Jurkat, Clone E6-1 (cell line): ENCODE measurements around the gene ULK2. TPM values are rescaled to one million over a fixed set of nuclear protein-coding genes. Genes with fewer than 3 reads are reported as not detected.
"Not testable (repeated sequence)": the region's sequence is repeated elsewhere in the genome, so short reads cannot be mapped to it uniquely, and the experiment has no call there.

ENCODE experiments used
- DNase-seq: peaks from one replicate; pipeline ENCODE4 v3.0.0-alpha.2; 2011; ENCODE audit warnings: low read depth, low spot score
- H3K4me3 ChIP-seq: 2 replicates; pipeline ENCODE4 v1.5.1; 2011; ENCODE audit warnings: mild to moderate bottlenecking, low read length, control low read depth, moderate library complexity
- polyA plus RNA-seq: library from polyadenylated mRNA; unstranded; fragments of >200 nt; gene quantifications from one replicate; pipeline ENCODE4 v1.2.1, GENCODE V29; 2012; ENCODE audit warnings: missing spikeins; ENCODE audit not compliant: insufficient read length, insufficient read depth

ULK2 gene
- not detected for polyA plus RNA-seq

DNA sequence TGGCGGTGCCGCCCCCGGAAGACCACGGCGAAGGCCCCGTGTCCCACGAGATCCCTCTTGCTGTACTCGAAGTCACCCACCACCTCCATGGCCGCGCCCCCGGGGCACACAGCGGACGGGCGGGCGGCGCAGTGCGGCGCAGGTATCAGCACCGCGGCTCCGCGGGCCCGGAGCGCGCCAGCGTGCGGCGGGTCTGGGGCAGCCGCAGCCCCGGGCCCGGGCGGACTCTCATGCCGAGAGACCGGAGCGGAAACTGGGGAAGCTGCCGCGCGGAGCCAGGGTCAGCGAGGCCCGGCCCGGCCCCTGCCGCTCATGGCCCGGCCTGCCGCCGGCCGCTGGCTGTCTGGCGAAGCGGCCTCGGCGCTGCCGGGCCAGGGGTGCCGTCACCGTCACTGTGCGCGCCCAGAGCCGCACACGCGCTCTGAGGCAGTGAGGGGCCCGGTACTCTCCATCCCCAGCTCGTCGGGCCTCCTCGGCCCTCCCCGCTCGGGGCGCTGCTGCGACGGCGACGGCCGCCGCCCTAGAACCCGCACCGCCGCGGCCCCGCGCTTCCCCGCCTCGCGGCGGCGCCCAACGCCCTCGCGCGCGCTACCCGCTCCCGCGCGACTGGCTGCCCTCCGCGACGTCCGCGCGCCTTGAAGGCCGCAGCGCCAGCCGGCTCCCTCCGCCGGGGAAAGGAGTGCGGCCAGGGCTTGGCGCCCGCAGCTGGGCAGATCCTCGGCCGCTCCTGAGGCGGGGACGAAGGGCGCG, at the start of gene ULK2:
Gene ULK2 (minus strand): TSS at position 608 of the 750 bp plus-strand sequence. CDS start 519 bp downstream, at position 89.
- H3K4me3 ChIP-seq = no peak within 1 kb of the TSS
- no peak for DNase-seq

DNA sequence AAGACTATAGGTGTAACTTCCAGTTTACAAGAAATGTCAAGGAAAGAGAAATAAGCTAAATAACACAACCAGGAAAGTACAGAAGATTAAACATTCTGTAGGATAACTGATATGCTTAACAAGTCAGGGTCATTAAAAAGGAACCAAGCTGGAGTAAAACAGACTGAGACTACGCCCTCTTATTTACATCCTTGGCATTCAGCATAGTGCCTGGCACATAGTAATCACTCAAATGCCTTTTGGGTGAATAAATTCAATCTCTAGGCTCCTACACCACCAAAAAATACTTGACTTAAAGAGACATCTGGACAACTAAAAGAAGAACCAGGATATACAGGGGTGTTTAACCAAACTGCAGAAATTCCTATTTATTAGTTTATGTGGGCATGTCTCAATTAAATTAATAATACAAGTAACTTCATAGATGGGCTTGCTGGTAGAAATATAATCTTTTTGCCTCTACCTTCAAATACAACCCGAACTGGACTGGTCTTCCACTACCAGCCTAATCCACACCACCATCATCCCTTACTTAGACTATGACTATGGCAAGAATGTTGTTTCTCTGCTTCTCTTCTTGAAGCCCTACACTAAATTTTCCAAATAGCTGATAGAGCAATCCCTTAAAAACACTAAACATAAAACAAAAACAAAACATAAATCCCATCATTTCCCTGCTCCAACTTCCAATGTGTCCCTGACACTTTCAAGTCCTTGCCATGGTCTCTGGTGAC, 47.7 kb upstream of the ULK2 start:
- DNase-seq = no peak
- no peak overlapping the region for H3K4me3 ChIP-seq

DNA sequence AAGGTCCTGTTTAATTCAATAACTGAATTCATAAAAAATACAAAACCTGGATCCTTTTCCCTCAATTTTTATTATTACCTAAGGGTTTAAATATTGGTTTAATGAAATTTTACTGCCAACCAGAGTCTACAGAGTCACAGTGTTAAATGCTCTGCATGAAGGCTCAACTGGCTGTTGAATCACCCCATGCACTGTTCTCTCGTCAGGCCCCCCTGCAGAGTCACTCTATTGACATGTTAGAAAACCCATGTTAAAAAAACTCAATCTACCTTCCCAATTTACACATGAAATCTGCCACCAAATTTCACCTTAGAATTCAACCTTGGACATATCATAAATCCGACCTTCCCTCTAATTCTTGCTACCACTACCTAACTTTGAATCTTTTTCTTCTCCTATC, 43.3 kb upstream of the ULK2 start:
- DNase-seq = no peak
- no peak overlapping the region for H3K4me3 ChIP-seq

DNA sequence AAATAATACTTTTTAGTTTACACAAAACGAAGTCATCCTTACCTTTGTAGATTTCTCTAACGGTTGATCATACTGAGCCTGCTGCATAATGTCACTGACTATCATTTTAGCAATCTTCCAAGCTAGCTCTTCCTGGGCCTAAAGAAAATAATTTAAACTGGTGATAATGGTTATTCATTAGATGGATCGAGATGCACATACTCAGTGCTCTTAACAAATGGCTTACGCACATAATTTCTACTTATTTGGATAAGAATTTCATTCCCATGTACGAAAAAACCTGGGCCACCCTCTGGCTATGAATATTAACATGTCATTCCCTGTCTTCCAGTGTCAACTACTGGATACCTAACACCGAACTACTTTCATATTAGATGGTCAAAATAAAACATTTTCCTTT, 41.4 kb upstream of the ULK2 start:
- no peak for DNase-seq
- H3K4me3 ChIP-seq = no peak overlapping the region

DNA sequence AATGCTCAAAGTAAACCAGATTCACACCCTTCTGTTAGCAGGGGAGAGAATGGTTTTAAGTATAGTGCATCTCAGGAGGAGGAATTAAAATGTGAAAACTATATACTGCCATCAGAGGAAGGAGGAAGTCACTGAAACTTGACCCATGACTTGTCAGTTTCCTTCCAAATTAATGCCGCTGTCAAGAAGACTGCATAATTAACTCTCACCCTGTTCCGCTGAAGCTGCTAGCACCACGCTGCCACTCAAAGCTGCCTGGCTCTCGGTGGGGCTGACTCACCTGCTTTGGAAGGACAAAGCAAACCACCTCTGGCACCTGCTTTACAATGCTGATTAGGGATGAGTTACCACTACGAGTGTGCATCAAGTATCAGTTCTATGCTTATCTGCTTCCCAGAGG, 37.8 kb upstream of the ULK2 start:
- DNase-seq = no peak
- H3K4me3 ChIP-seq = no peak overlapping the region

DNA sequence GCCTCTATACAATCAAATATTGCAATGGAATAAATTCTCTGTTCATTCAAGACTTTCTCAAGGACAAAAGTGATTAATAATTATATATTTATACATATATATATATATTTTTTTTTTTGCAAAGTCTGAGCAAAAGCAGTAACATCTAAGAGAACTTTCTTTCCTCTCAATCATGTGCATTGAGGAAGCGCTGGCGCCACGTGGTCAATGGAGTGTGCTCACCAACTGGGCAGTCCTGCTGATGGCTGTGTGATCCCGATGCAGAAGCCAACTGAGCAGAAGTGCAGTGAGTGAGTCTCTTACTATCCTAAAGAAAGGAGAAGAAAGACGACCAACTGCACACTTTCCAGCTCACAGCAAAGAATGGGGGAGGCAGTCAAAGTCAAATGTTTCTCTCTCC, 37.2 kb upstream of the ULK2 start:
- no peak overlapping the region for H3K4me3 ChIP-seq
- no peak for DNase-seq

DNA sequence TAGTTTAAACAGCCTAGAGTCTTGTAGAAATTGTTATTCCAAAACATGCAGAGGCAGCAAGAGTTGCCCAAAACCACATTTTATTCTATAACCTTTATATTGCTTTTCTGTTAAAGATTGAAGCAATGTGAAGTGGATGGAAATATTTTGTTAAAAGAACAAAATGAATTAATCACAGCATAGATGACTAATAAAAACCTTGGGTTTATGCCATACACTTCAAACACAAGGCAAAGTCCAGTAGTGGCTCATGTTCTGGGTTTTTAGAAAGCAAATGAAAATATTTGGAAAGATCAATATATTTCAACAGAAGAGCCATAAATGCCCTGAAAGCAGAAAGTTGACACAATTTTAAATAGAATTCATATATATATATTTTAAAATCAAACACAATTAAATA, 36.7 kb upstream of the ULK2 start:
- no peak for DNase-seq
- H3K4me3 ChIP-seq = no peak overlapping the region

DNA sequence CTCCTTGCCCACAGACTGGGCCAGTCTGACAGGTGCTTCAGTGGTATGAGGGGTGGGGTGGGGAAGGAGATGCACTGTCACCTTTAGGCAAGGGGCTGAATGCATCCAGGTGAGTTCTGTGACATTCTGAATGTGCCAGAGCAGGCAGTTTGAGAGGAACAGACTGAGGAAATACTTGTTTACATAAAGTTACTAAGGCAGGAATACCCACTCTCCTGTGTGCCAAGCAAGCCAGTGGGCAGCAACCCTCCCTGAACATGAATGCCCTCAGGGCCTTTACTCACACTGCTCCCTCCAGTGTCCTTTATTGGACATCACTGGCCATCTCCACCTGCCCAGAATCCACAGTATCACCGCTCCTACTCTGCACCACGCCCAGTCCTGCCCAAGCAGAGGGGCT, 33.1 kb upstream of the ULK2 start:
- DNase-seq = no peak
- H3K4me3 ChIP-seq = no peak overlapping the region

DNA sequence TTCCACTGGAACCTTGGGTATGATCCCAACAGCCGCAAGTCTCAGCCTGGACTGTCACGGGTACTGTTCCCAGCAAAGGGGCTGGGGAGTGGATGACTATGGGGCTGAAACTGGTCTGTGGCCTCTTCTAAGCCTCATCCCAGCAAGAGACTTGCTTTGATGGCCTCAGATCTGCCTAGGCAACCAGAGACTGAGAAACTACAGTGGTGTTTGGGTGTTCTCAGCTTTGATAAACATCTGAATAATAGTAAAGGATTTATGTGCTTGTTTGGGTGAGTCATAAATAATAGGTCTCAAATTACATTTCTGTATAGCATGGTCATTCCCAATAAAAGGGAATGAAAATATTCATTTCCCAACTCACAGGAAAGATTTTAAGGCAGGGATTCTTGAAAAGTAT, 30.2 kb upstream of the ULK2 start:
- no peak overlapping the region for H3K4me3 ChIP-seq
- DNase-seq = no peak

DNA sequence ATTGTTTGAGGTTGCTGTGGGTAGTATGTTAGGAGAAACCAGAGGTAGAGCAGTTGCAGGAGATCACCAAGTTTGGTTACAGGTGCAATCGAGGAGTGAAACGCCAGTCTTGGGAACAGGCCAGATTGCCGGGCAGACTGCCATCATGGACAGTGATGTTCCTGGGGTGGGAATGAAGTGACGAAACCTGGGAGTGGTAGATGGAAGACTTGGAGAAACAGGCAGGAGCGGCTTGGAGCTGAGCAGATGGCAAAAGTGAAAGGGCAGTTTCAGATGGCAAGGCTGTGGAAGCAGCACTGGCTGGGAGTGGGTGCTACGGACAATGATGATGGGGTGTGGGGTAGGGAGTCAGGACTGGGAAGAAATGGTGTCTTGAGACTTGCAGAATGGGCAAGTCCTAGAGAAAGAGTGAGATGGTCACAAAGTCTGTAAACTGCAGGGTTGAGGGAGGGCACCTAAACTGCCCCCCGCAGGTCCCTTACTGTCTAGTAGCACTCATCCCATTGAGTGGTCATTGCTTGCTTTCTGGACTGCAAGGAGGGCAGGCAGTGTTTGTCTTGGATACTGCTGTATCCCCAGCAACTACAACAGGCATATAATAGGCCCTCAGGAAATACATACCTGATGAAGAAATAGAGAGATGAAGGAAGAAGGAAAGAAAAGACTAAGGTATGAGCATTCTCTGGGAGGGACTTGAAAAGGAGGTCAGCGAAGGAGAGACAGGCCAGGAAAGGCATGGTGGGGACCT, 29.5 kb upstream of the ULK2 start:
- no peak overlapping the region for H3K4me3 ChIP-seq
- no peak for DNase-seq

DNA sequence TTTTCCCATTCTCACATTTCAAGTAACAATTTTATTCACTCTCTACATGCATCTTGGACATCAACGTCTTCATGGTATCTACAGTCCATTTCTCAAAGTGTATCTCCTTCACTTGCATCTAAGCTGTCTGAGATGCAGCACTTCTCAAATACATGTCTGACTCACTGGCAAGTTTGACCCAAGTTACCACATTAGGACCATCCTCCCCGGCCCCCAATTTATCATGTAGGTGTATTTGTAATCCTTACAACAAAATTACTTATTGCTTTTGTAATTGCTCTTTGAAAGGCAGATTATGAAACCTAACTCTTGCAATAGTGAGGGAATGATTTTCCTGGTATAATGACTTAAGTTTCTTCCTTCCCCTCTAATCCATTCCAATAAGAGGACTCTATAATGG, 28.9 kb upstream of the ULK2 start:
- no peak overlapping the region for H3K4me3 ChIP-seq
- no peak for DNase-seq

DNA sequence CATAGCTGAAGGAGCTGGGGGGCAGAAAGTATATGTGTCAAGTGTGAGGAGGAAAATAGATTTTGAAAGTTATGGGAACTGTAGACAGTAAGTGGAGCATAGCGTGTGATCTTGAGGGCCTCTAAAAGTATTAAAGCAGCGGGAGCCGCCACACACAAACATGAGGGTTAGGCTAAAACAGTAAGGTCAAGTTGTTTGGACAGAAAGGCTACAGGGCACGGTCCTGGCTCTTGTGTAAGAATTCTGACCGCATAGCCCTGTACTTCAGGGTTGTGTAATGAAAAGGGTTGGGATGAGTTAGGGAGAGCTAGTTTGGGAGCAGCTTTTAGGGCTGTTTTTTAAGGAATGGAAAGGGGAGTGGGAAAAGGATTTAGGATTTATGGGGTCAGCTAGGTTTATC, 22.8 kb upstream of the ULK2 start:
- DNase-seq, H3K4me3 ChIP-seq: not testable (repeated sequence)

DNA sequence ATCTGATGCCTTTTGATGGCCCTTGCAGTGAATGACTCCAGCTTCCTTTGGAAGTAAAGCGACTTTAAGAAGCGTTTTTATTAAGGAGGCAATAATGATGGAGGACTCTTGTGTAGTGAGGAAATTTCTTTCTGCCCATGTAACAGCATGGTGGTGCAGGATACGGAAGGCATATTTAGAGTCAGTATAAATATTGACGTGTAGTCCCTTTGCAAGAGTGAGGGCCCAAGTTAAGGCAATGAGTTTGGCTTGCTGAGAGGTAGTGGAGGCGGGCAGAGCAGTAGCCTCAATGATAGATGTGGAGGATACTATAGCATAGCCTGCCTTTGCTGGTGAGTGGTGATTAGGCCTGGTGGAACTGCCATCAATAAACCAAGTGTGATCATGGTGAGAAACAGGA, 22.3 kb upstream of the ULK2 start:
- not testable (repeated sequence) for DNase-seq

DNA sequence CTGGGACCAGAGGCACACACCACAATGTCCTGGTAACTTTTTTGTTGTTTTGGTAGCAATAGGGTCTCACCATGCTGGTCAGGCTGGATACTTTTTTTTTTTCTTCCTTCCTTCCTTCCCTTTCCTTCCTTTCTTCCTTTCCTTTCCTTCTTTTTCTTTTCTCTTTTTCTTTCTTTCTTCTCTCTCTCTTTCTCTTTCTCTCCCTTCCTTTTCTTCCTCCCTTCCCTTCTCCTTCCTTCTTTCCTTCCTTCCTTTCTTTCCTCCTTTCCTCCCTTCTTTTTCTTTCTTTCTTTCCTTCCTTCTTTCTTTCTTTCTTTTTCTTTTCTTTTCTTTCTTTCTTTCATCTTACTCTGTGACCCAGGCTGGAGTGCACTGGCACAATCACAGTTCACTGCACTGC, 18.4 kb upstream of the ULK2 start:
- H3K4me3 ChIP-seq = no peak overlapping the region
- no peak for DNase-seq

More for the DNA sequence above, 22.3 kb upstream of the ULK2 start:
- H3K4me3 ChIP-seq = not testable (repeated sequence)

DNA sequence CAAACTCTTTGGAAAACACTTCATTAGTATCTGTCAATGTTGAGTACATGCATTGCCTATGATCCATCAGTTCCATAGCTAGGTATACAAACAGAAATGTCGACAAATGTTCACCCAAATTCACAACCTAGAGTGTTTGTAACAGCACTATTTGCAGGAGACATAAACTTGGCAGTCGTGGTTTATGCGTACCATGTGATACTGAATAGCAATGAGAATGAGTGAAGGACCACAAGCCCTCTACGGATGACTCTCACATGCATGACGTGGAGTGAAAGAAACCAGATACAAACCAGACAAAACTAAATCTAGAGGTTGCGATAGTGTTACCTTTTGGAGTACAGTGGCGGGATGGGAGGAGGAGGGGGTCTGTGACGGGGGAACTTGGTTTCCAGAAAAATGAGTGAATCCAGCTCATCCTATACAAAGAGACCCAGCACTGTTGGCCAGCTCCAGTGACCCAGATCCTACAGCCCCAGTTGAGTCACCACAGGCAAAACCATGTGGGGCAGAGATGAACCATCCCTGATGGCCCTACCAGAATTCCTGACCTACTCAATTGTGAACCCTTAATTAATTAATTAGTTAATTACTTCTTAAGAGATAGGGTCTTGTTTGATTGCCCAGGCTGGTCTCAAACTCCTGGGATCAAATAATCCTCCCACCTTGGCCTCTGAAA, 15.9 kb upstream of the ULK2 start:
- H3K4me3 ChIP-seq = no peak overlapping the region
- DNase-seq = no peak

DNA sequence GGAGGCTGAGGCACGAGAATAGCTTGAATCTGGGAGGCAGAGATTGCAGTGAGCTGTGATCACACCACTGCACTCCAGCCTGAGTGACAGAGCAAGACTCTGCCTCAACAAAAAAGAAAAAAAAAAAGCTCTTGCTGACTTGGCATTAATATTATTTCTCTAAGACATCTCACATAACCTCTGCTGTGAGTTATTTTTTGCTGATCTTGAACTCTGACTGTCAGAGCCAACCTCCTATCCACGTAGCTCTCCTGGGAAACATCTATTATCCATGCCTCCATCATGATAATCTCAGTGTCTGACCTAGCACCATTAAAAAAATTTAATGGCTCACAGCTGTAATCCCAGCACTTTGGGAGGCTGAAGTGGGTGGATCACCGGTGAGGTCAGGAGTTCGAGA, 12.7 kb upstream of the ULK2 start:
- H3K4me3 ChIP-seq = no peak overlapping the region
- DNase-seq = no peak

DNA sequence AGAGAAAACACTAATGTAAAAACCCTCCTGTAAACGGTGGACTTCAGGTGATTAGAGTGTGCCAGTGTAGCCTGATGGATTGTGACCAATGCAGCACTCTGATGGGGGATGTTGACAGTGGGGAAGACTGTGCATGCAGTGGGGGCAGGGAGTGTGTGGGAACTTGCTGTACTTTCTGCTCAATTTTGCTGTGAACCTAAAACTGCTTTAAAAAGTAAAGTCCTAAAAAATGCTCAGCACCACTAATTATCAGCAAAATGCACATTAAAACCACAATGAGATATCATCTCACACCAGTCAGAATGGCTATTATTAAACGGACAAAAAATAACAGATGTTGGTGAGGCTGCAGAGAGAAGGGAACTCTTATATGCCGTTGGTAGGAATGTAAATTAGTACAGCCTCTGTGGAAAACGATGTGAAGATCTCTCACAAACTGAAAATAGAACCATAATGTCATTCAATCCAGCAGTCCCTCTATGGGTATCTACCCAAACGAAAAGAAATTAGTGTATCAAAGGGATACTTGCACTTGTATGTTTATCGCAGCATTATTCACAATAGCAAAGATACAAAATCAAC, 9.7 kb upstream of the ULK2 start:
- no peak for DNase-seq
- no peak overlapping the region for H3K4me3 ChIP-seq

DNA sequence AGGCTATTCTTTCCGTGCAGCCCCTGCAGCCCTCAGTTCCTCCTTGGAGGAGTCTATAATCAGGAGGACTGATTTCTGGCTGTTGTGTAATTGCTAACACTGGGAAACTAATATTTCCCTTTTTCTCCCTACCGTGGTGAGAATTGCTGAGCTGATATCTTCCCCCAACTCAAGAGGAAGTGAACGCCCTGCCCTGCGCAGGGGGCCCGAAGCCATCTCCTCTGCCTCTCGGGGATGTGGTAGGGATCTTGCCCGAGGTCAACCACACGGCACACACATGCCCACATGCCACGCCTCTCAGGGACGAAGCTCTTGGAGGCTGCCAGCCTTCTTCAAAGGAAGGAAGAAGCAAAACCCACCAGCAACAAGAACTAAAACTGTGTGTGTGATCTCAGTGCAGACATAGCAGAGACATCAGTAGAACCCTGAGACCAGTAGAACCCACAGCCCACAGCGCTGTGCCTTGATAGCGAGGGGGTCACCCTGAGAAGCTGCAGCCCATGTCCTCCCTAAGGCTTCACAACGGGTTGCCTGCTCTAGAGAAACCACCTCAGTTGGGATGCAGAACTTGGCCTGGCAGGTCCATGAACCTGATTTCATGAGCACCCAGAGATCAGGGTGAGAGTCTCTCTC, 8.9 kb upstream of the ULK2 start:
- peak overlapping the region; percentile 21 for H3K4me3 ChIP-seq
- peak; percentile 90 for DNase-seq

DNA sequence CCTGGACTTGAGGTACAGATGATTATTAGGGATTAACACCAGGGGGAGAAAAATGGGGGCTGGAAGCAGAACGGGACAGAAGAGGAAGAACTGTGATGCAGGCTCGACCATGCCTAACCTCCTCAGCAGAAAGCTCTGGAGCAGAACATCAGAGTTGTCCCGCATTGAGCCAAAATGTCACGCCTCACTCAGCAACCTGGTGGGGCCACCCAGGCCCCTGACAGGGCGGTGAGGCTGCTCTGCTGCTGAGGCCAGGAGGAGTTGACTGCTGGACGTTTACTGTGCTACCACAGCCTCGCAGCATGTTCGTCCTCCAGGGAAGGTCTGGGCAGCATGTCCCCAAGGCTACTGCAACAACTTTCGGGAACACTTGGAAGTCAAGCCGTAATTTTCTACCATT, 6.5 kb upstream of the ULK2 start:
- DNase-seq = no peak
- no peak overlapping the region for H3K4me3 ChIP-seq
